ENCODE results near the gene ZNF280D.

ZNF280D gene

DNA sequence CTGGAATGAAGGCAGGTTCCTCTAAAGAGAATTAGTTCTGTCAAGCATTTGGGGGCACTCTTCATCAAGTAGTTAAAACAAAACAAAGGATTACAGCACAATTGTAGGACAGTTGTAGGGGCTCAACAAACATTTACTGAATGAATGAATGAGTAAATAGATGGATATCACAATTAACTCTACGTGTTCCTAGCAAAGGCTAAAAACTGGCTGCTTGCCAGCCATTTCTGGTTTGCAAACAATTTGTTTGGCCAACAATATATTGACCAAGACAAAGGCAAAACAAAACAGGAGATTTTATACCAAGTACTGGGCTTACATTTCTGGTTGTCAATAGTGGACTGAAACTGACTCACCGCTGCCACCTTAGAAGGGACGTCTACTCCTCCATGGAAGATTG lies 116.8 kb downstream of the ZNF280D start:
- TF ChIP-seq, protein P1, sequence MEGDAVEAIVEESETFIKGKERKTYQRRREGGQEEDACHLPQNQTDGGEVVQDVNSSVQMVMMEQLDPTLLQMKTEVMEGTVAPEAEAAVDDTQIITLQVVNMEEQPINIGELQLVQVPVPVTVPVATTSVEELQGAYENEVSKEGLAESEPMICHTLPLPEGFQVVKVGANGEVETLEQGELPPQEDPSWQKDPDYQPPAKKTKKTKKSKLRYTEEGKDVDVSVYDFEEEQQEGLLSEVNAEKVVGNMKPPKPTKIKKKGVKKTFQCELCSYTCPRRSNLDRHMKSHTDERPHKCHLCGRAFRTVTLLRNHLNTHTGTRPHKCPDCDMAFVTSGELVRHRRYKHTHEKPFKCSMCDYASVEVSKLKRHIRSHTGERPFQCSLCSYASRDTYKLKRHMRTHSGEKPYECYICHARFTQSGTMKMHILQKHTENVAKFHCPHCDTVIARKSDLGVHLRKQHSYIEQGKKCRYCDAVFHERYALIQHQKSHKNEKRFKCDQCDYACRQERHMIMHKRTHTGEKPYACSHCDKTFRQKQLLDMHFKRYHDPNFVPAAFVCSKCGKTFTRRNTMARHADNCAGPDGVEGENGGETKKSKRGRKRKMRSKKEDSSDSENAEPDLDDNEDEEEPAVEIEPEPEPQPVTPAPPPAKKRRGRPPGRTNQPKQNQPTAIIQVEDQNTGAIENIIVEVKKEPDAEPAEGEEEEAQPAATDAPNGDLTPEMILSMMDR (IDR thresholded peaks at IDR 0.05; ENCODE audit: low read depth, low read length, missing control alignments), result no peak
- DNase-seq (ENCODE audit: low read depth), result no peak
- in situ Hi-C loops (cut with HindIII; ENCODE audit: low sequenced_read_pairs), result no loop called here
- H3K4me3 ChIP-seq (ENCODE audit: low read depth, low read length), result no peak overlapping the region

DNA sequence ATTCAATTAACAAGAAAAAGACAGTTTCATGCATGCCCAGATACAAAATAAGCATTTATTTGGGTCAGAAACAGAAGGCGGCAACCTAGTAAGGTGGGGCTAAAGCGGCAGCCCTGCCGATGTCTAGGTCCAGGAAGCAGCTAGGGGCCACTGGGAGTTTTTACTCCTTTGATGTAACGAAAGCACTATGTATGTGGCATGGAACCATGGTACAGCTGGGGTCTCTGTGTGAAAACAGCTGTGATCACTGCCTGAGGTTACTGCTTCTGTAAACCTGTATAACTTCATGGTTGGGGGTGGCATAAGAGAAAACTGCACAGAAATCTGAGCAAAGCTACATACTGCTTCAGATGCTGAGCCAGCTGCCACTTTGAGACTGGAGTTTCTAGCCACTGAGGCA lies 119.5 kb downstream of the ZNF280D start:
- DNase-seq (ENCODE audit: low read depth), result no peak
- in situ Hi-C loops (cut with HindIII; ENCODE audit: low sequenced_read_pairs), result no loop called here
- H3K4me3 ChIP-seq (ENCODE audit: low read depth, low read length), result no peak overlapping the region
- TF ChIP-seq, protein P1 (IDR thresholded peaks at IDR 0.05; ENCODE audit: low read depth, low read length, missing control alignments), result no peak

DNA sequence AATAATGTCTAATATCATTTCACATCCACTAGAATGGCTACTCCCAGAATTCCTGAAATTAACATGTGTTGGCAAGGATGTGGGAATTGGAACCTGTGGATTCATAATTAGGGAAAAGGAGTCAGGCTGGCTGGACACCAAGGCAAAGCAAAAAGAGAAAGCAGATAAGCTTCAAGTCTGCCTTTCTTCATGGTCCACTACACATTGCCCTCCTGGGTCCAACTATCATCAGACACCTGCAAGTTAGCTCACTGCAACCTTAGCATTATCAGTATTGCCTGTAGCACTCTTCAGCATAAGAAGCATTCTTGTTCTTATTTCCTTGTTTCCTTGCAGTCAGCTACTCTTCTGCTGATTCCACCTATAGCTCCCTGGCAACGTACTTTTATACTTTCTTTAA lies 124.3 kb downstream of the ZNF280D start:
- DNase-seq (ENCODE audit: low read depth), result no peak
- H3K4me3 ChIP-seq (ENCODE audit: low read depth, low read length), result no peak overlapping the region
- TF ChIP-seq, protein P1 (IDR thresholded peaks at IDR 0.05; ENCODE audit: low read depth, low read length, missing control alignments), result no peak
- in situ Hi-C loops (cut with HindIII; ENCODE audit: low sequenced_read_pairs), result no loop called here

DNA sequence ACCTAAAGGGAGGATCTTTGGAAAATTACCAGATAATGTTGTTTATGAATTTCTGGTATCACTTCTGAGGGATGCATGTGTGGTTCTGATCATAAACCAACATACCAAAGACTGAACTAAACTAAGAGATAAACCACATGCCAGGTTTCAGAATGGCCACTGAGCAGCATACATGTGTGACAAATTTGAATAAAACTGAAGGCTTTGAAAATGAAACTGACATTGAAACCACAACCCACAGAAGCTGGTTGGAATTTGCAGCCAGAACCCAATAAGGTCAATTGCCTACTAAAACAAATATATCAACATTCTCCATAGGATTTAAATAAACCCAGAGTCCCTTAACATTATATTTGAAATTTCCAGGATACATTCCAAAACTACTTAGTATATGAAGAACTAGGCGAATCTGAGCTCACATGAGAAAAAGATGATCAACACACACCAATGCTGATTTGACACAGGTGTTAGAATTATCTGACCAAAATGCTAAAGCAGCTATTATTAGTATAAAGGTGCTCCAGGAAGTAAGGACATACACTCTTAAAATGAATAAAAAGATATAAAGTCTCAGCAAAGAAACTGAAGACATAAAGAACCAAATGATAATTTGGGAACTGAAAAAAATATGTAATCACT lies 125.0 kb downstream of the ZNF280D start:
- H3K4me3 ChIP-seq (ENCODE audit: low read depth, low read length), result no peak overlapping the region
- peak; percentile 45 for DNase-seq (ENCODE audit: low read depth)
- in situ Hi-C loops (cut with HindIII; ENCODE audit: low sequenced_read_pairs), result no loop called here
- TF ChIP-seq, protein P1 (IDR thresholded peaks at IDR 0.05; ENCODE audit: low read depth, low read length, missing control alignments), result no peak

DNA sequence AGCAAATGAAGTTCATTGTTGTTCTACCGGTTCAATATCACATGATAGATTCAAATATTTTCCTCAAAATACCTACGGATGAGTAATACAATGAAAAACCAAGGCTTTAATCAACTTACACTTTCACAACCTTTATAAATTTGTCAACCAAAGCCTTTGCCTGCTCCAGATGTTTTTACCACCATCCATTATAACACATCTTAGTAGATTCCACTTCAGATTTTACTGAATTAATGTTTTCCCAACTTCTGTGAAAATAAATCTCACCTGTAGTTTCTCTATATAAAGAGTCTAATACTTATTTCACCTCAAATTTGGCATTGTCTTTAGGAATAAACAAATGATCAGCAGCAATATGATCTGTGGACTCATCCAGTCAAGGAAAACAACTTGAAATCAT lies 131.1 kb downstream of the ZNF280D start:
- TF ChIP-seq, protein P1 (IDR thresholded peaks at IDR 0.05; ENCODE audit: low read depth, low read length, missing control alignments), result no peak
- H3K4me3 ChIP-seq (ENCODE audit: low read depth, low read length), result no peak overlapping the region
- in situ Hi-C loops (cut with HindIII; ENCODE audit: low sequenced_read_pairs), result no loop called here
- no peak for DNase-seq (ENCODE audit: low read depth)

DNA sequence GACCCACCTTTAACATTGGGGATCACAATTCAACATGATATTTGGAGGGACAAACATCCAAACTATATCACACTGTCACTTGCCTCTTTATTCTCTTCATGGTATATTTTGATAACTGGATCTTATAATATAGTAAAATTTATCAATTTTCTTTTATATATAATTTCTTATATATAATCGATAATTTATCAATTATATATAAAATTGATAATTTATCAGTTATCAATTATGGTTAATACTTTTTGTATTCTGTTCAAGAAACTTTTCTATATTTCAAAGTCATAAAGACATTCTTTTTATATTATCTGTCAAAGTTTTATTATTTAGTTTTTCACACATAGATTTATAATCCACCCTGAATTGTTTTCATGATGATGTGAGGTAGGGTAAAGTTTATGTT lies 132.9 kb downstream of the ZNF280D start:
- H3K4me3 ChIP-seq (ENCODE audit: low read depth, low read length), result no peak overlapping the region
- in situ Hi-C loops (cut with HindIII; ENCODE audit: low sequenced_read_pairs), result no loop called here
- no peak for DNase-seq (ENCODE audit: low read depth)
- TF ChIP-seq, protein P1 (IDR thresholded peaks at IDR 0.05; ENCODE audit: low read depth, low read length, missing control alignments), result no peak
